IPS-18c (cell line): Measurements from ENCODE around the gene ZNF232.
"Not testable (repeated sequence)": the region's sequence is repeated elsewhere in the genome, so short reads cannot be mapped to it uniquely, and the experiment has no call there.

Experiments
- H3K4me3 ChIP-seq: 2 replicates; pipeline ENCODE4 v1.7.0; 2013; ENCODE audit warnings: low read depth, mild to moderate bottlenecking, low read length, moderate library complexity; ENCODE audit not compliant: insufficient read depth
- H3K9me3 ChIP-seq: one replicate; pipeline ENCODE4 v1.6.1; 2013; ENCODE audit warnings: mild to moderate bottlenecking, low read length, moderate library complexity; ENCODE audit not compliant: control insufficient read depth, insufficient read depth

Gene ZNF232

DNA sequence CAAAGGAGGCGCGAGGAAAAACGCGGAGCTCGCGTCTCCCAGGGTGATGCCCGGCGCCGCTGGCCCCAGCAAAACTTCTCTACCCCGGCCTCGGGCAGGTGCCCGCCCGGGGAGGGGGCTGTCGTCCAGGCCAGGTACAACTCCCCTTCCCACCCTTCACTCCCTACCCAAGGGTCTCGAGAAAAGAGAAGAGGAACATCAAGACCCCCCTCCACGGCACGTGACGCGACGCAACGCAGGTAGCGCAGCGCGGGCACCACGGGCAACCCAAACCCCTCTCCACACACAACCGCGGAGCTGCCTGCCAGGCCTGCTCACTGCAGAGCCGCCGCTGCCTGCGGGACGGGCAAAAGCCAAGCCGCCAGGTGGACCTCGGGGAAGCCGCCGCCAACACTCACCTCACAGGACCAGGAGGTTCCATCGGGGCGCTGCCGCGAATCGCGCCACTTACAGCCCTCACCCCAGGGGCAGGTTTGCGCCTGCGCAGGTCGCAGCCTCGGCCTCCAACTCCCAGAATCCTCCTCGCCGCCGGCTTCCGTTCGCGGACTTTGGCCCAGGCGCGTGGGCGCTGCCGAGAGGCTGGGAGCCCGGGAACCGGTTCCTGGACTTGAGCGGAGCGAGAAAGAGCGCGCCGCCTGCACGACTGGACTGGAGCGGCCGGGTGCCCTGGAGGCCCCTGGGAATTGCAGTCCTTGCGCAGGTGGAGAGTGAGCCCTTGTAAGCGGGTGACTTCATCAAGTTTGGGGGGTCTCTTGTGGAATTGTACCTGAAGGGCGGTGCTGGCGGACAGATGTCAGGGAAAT, at the start of gene ZNF232:
Gene ZNF232 (minus strand): TSS at position 477 of the 803 bp plus-strand sequence. CDS start 56 bp downstream, at position 421.
- peak within 1 kb of the TSS; percentile 77 for H3K4me3 ChIP-seq
- peaks cover 8% of the 10 kb centered on the region for H3K9me3 ChIP-seq

DNA sequence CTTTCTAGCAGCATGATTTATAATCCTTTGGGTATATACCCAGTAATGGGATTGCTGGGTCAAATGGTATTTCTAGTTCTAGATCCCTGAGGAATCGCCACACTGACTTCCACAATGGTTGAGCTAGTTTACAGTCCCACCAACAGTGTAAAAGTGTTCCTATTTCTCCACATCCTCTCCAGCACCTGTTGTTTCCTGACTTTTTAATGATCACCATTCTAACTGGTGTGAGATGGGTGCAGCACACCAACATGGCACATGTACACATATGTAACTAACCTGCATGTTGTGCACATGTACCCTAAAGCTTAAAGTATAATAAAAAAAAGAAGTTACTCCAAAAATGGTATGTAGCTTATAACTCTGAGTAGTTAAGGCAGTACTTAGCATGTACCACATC, 49.0 kb upstream of the ZNF232 start:
- not testable (repeated sequence) for H3K4me3 ChIP-seq, H3K9me3 ChIP-seq

DNA sequence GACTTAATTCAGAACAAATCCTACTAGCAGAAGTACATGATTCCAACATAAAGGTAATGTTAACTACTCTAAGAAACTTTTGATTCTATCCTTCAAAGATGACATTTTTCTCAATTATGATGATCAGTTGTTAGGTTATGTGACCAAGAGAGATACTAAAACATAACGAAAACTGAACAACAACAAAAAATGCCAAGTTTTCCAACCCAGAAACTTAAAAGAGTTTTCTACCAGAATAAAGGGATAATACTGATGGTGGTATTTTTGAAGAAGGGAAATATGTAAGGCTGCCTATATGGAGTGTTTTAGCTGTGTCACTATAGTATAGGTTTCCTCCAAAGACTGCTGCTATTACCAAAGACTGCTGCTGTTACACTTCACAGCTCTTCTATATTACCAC, 34.4 kb upstream of the ZNF232 start:
- not testable (repeated sequence) for H3K4me3 ChIP-seq, H3K9me3 ChIP-seq

DNA sequence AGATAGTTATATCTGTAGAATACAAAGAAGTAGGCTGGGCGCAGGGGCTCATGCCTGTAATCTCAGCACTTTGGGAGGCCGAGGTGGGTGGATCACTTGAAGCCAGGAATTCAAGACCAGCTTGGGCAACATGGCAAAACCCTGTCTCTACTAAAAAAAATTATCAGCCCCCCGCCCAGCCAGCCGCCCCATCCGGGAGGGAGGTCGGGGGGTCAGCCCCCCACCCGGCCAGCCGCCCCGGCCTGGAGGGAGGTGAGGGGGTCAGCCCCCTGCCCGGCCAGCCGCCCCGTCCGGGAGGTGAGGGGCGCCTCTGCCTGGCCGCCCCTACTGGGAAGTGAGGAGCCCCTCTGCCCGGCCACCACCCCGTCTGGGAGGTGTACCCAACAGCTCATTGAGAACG, 31.2 kb upstream of the ZNF232 start:
- H3K4me3 ChIP-seq, result not testable (repeated sequence)

DNA sequence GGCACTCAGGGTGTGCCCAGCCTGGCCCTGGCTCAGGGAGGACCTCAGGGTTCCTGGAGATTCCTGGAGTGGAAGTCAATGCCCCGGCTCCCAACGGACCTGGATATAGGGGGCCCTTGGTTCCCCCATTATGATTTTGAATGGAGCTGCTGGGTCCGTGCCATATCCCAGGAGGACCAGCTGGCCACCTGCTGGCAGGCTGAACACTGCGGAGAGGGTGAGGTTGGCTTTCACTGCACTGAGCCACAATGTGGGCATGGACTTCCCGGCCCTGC, 27.7 kb upstream of the ZNF232 start:
- Histone ChIP-seq H3K9me3 (no peaks in the 10 kb centered on the region), H3K4me3 (no peak overlapping the region)

More for the DNA sequence above, 31.2 kb upstream of the ZNF232 start:
- H3K9me3 ChIP-seq, result not testable (repeated sequence)

DNA sequence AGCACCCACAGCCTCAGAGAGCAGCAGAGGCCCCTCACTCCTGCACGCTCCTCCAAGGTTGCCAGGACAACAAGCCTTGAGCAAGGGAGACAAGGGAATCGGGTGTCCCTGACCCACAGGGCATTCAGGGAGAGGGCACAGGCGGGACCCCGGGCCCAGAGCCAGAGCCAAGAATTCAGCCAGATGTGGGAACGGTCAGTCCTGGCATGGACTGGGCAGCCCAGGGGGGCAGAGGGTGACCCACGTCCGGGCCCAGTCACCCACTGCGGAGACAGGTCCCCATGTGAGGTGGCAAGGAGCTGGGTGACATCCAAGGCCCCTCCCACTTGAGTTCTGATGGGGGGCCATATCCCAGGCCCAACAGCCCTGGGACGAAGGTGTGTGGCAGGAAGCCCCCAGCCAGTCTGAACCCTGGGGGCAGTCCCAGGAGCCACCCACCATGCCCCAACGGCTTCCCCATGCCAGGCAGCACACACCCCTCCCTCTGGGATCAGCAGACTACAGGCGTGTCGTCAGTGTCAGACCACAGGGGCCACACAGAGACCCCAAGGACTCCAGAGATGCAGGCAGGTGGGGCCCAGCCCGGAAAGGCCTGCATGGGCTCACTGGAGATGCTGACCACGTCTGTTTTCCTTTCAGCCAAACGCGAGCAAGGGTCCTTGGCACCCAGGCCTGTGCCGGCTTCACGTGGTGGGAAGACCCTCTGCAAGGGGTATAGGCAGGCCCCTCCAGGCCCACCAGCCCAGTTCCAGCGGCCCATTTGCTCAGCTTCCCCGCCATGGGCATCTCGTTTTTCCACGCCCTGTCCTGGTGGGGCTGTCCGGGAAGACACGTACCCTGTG, 27.2 kb upstream of the ZNF232 start:
- H3K4me3 ChIP-seq, result no peak overlapping the region
- no peaks in the 10 kb centered on the region for H3K9me3 ChIP-seq

DNA sequence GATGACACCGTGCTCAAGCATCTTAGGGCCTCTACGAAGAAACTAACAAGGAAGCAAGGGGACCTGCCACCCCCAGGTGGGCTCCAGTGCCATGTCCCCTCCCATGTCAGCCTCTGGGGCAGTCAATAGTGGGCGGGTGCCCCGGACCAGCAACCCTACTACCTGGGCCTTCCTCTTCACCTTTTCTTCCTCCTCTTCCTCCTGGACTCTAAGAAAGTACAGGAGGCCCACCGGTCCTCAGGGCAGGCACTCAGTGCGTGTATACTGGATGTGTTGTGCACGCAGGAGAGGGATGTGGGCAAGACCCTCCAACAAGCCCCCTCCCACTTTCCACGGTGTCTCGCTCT, 26.5 kb upstream of the ZNF232 start:
- H3K9me3 ChIP-seq, H3K4me3 ChIP-seq: not testable (repeated sequence)

DNA sequence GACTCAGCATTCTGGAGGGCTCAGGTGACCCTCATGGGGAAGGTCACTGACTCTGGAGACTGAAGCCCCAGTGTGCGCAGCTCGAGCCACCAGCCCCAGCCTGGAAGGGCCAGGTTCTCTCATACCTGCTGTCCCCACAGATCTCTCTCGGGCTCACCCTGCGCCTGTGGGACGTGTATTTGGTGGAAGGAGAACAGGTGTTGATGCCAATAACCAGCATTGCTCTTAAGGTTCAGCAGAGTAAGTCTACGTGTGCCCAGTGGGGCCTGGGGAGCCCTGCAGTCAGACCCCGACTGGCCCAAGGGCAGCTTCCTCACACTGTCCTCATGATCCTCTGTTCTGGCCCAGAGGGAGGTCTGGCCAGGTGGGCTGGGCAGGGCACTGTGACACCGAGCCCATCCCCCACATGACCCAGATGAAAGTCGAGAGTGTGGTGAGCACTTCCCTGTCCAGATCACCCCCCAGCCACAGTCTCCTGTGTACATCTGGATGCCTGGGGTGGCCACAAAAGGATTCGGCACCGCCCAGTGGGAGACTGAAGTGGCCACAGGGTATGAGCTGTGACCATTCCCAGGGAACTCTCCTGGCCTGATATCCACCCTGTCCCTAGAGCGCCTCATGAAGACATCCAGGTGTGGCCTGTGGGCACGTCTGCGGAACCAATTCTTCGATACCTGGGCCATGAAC, 26.0 kb upstream of the ZNF232 start:
- not testable (repeated sequence) for H3K4me3 ChIP-seq, H3K9me3 ChIP-seq

DNA sequence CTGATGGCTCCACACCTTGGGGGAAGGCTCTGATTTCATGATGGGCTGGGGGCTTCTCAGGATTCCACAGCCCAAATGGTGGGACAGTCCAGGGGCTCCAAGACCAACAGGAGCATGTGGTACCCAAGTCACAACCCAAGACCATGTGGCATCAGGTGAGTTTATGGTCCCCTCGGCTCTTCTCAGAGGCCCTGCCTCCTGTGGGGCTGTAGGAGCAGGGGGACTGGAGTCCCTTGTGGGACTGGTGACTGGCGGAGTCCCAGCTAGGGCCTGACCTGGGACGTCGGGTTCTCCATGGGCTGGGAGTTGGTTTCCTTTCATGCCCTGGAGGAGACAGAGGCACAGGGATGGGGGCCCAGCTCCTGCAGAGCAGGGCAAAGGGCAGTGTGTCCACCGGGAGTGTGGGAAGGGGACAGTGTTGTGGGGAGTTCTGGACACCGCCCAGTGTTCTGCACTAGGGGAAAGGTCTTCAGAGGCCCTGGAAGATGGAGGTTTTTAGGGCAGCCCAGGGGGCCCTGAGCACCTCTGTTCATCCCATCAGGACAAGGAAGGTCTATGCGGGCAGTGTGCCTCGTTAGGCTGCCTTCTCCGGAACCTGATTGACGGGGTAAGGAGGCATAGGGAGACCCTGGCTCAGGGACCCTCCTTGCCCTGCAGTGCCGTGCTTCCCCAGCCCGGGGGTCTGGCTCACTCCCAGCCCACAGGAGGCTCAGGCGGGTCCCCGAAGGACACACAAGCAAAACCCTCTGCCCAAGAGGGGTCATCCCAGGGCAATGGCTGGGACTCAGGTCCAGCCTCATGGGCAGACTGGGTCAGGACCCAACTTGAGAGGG, 25.1 kb upstream of the ZNF232 start:
- H3K4me3 ChIP-seq, H3K9me3 ChIP-seq: not testable (repeated sequence)

DNA sequence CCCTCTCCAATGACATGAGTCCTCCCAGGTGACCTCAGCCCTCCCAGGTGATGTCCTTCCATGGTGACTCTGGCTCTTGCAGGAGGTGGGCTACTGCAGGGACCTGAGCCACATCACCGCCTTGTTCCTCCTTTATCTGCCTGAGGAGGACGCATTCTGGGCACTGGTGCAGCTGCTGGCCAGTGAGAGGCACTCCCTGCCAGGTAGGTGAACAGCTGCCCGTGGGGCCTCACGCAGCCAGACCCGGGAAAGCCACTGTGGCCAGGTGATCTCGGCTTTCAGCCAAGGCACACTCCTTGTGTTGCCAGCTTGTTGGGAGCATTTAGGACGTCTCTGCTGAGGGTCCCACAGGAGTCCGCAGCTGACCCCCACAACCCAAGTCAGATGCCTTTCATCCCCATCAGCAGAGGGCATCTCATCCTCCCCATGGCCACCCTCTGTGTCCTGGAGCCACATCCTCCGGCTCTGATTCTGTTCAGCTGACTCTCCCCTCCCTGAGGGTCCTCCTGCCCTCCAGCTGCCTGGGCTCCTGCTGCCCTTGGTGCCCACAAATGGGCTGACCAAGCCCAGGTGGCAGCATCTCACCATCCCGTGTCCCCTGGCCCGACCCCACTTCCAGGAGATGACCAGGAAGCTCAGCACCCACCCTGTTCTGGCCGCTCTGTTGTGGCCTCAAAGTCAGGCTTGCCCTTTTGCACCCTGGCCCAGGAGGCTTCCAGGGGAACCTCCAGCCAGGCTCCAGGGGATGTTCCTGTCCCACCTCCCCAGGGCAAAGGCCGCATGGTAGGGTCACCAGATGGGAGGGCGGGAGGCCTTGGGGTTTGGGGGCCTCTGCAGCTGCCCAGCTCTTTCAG, 24.3 kb upstream of the ZNF232 start:
- no peak overlapping the region for H3K4me3 ChIP-seq
- H3K9me3 ChIP-seq, result no peaks in the 10 kb centered on the region

DNA sequence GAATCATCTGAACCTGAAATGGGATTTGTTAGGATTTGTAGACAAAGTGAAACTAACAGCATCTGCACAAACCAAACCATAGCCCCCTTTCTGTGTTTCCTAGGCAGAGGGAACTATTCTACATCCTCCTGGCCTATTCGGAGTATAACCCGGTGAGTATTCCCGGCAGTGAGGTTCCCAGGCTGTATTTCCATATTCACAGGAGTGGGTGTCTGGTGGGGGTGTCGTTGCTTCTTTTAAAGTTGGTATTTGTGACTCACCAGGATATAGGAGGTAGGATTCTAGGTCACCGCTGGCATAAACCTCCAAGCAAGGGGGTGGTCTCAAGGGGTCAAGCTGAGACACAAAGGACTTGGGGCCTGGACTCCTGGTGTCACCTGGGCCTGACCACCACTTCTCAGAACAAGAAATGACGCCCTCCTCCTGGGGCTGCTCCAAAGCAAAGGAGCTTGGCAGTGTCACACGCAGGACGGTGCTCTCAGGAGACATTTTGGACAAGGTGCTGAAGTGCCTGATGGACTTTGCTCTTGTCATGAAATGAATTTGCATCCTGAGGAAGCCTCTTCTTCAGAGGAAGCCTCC, 23.5 kb upstream of the ZNF232 start:
- H3K4me3 ChIP-seq, H3K9me3 ChIP-seq: not testable (repeated sequence)

DNA sequence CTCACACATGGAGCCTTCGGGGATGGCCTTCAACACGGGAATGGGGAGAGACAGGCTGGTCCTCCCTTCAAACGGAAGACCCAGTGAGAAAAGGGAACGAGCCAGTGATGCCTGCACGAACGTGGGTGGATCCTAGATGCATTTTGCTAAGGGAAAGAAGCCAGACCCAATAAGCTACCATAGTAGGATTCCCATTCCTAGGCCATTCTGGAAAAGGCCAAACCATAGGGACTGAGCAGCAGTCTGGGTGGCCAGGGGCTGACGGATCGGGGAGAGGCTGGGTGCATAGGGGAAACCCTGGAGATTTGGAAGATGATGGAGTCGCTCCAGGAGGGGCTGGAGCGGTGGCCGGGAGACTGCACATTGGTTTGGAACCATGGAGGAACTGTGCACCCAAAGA, 22.9 kb upstream of the ZNF232 start:
- H3K9me3 ChIP-seq, H3K4me3 ChIP-seq: not testable (repeated sequence)

DNA sequence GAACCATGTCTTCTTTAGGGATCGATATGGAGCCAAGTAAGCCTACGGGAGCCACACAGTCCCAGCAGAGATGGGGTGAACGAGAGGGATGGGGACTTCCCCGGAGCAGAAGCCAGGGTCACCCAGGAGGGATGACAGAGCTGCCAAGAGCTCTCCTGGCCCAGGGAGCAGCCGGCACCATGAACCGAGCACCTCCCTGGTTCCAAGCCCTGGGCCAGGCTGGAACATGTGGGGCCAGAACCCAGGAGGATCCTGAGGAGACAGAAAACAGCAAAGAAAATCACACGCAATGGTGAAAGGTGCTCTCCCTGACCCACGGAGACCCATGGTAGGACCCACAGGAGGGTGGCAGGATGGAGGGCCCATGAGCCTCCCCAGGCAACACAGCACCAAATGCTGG, 22.3 kb upstream of the ZNF232 start:
- not testable (repeated sequence) for H3K4me3 ChIP-seq, H3K9me3 ChIP-seq

DNA sequence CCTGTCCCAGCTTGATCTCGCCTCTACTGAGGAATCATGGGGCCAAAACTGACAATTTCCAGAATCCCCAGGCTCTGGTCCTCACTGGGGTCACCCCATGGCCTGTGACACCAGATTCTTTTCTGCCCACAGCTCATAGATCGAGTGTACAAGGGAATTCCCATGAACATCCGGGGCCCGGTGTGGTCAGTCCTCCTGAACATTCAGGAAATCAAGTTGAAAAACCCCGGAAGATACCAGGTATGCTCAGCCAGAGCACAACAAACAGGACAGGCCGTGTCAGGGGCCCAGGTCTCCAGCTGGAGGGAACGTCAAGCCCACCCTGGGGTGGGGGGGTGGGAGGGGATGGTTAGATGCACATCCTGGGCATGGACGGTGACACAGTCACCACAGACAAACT, 21.6 kb upstream of the ZNF232 start:
- H3K9me3 ChIP-seq, result no peaks in the 10 kb centered on the region
- H3K4me3 ChIP-seq, result no peak overlapping the region

DNA sequence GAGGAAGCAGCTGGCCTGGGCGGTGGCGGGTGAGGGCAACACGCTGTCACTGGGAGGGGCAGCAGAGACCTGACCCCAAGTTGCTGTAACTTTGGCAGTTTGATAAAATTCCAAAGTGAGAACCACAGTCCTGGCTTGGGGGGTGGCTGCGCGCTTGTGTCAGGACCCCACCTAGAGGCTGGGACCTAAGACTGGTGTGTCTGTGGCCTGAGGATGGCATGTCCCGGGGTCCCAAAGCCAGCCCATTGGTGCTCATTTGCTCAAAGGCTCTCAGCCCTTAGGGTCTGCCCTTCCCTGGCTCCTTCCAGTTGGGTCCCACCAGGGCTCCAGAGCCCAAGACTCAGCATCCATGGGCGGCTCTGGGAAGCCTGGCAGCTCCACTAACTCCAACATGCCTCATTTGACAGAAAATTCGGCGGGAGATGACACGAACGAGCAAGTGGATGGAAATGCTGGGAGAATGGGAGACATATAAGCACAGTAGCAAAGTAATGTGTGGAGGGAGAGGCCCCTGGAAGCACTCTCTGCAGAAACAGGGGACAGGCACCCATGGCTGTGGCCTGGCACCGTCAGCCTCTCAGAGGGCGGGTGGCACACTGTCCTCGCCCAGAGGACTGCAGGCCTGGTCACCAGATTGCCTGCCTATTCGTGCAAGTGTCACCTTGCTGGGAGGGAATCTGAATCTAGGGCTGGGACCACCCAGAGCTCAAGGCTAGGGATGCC, 21.0 kb upstream of the ZNF232 start:
- H3K4me3 ChIP-seq, H3K9me3 ChIP-seq: not testable (repeated sequence)
